MM.1S (cell line): ENCODE measurements around the gene HOXD11.

ENCODE experiments used
- DNase-seq: peaks from one replicate; pipeline ENCODE4 v3.0.0-alpha.2; 2015
- H2AFZ ChIP-seq: fragments of 300-600 bp; sonication (generic); 2 replicates; pipeline ENCODE4 v1.6.0; 2016; ENCODE audit warnings: antibody characterized with exemption, low read length
- H3F3A ChIP-seq: fragments of 300-600 bp; sonication (generic); 2 replicates; pipeline ENCODE4 v1.6.1; 2016; ENCODE audit warnings: mild to moderate bottlenecking, antibody characterized with exemption, low read length, moderate library complexity, mixed read lengths; ENCODE audit not compliant: insufficient read depth
- H3K27ac ChIP-seq: fragments of 300-600 bp; sonication (generic); 2 replicates; pipeline ENCODE4 v1.5.1; 2016; ENCODE audit warnings: mild to moderate bottlenecking, low read length
- H3K27me3 ChIP-seq: fragments of 300-600 bp; sonication (generic); replicated peaks from 2 replicates; pipeline ENCODE4 v1.6.0; 2016; ENCODE audit warnings: low read length; ENCODE audit not compliant: insufficient read depth
- H3K36me3 ChIP-seq: fragments of 300-600 bp; sonication (generic); replicated peaks from 2 replicates; pipeline ENCODE4 v1.6.1; 2016; ENCODE audit warnings: mild to moderate bottlenecking, low read length, mixed read lengths; ENCODE audit not compliant: insufficient read depth
- H3K4me1 ChIP-seq: fragments of 300-600 bp; sonication (generic); 2 replicates; pipeline ENCODE4 v1.6.1; 2016; ENCODE audit warnings: low read length, mixed read lengths
- H3K4me2 ChIP-seq: fragments of 300-600 bp; sonication (generic); 2 replicates; pipeline ENCODE4 v1.6.0; 2016; ENCODE audit warnings: low read depth, low read length
- H3K4me3 ChIP-seq: fragments of 300-600 bp; sonication (generic); 2 replicates; pipeline ENCODE4 v1.5.1; 2016; ENCODE audit warnings: low read length, mixed read lengths
- H3K79me2 ChIP-seq: fragments of 300-600 bp; sonication (generic); 2 replicates; pipeline ENCODE4 v1.6.1; 2016; ENCODE audit warnings: mixed run types, low read length, mixed read lengths
- H3K9ac ChIP-seq: fragments of 300-600 bp; sonication (generic); 2 replicates; pipeline ENCODE4 v1.6.1; 2016; ENCODE audit warnings: low read length, mixed read lengths
- H3K9me2 ChIP-seq: fragments of 300-600 bp; sonication (generic); replicated peaks from 2 replicates; pipeline ENCODE4 v1.6.1; 2016; ENCODE audit warnings: mild to moderate bottlenecking, low read length, mixed read lengths; ENCODE audit not compliant: insufficient read depth
- H3K9me3 ChIP-seq: fragments of 300-600 bp; sonication (generic); replicated peaks from 2 replicates; pipeline ENCODE4 v1.6.1; 2016; ENCODE audit warnings: mild to moderate bottlenecking, low read length, mixed read lengths; ENCODE audit not compliant: insufficient read depth
- H4K20me1 ChIP-seq: fragments of 300-600 bp; sonication (generic); 2 replicates; pipeline ENCODE4 v1.6.1; 2016; ENCODE audit warnings: mild to moderate bottlenecking, low read length, moderate library complexity, mixed read lengths; ENCODE audit not compliant: insufficient read depth
- EZH2 ChIP-seq: fragments of 300-600 bp; sonication (generic); optimal IDR thresholded peaks from 2 replicates; pipeline ENCODE3; 2017; ENCODE audit warnings: low read depth, mild to moderate bottlenecking, antibody characterized with exemption, low read length, mixed read lengths
- EZH2phosphoT487 ChIP-seq: fragments of 300-600 bp; sonication (generic); IDR thresholded peaks from 2 replicates; pipeline ENCODE4 v1.6.1; 2018; ENCODE audit warnings: antibody characterized with exemption, low read length
- TF ChIP-seq, protein P1 (sequence below): fragments of 300-600 bp; sonication (generic); IDR thresholded peaks from 2 replicates; pipeline ENCODE4 v1.5.1; 2016; ENCODE audit warnings: antibody characterized with exemption, low read length, mixed read lengths

HOXD11 gene

DNA sequence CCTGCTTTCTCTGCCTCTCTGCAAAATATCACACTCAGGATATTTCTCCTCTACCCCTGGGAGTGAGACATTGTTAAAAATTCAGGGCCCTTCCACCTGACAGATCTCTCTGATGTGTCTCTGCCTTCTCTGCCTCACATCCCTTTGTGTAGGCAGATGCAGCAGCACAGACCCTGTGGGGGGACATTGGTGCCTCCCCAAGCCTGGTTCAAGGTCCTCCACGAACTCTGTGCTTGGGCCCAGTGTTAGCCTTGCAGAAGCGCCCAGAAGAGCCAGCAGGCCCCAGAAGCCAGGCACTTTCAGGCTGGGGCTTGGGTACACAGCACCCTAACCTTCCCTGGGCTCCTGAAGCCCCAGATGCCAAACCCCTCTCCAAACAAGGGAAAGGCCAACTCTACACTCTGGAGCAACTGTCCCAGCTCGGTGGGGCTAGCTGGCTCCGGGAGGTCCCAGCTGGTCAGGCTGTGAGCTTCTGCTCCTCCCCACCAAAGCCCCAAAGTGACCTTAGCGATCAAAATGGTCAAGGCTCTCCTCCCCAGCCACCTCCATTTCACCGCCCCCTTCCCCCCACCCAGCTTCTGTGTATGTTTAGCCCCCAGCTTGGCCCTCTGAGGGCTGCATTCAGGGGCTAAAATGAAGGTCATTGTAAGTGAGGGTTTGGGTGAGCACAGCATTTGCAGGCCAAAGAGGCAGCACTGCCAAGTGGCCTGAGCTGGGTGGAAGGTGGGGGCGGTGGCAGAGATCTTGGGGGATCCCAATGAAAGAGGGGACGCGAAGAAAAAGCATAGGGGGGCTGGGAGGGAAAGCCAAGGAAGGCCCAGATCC, 18.1 kb downstream of the HOXD11 start:
- Histone ChIP-seq H3K27me3 (peaks cover 28% of the 10 kb centered on the region), H3K36me3 (no peaks in the 10 kb centered on the region), H2AFZ (no peak overlapping the region), H3K4me1 (no peaks in the 10 kb centered on the region), H3F3A (no peaks in the 10 kb centered on the region), H3K9me2 (no peaks in the 10 kb centered on the region), H3K9me3 (no peaks in the 10 kb centered on the region), H3K4me3 (no peak overlapping the region), H4K20me1 (no peaks in the 10 kb centered on the region), H3K79me2 (no peaks in the 10 kb centered on the region), H3K9ac (no peak overlapping the region), H3K4me2 (no peak overlapping the region), H3K27ac (no peak overlapping the region)
- no peak for DNase-seq
- TF ChIP-seq, protein P1, sequence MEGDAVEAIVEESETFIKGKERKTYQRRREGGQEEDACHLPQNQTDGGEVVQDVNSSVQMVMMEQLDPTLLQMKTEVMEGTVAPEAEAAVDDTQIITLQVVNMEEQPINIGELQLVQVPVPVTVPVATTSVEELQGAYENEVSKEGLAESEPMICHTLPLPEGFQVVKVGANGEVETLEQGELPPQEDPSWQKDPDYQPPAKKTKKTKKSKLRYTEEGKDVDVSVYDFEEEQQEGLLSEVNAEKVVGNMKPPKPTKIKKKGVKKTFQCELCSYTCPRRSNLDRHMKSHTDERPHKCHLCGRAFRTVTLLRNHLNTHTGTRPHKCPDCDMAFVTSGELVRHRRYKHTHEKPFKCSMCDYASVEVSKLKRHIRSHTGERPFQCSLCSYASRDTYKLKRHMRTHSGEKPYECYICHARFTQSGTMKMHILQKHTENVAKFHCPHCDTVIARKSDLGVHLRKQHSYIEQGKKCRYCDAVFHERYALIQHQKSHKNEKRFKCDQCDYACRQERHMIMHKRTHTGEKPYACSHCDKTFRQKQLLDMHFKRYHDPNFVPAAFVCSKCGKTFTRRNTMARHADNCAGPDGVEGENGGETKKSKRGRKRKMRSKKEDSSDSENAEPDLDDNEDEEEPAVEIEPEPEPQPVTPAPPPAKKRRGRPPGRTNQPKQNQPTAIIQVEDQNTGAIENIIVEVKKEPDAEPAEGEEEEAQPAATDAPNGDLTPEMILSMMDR: no peak
- TF ChIP-seq EZH2 (no peak), EZH2phosphoT487 (no peak)

DNA sequence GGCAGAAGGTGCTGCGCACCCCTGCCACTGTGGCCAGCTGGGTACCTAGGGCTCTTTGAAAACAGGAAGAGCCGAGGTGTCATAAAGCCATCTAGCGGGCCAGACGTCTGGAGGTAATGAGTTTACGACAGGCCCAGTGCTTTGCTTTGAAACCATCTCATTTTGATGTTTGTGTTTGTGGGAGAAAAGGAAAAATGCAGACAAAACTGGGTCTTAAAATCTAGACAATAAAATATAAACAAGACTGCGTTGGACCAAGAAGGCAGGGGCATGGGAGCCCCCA, 18.6 kb downstream of the HOXD11 start:
- Histone ChIP-seq H3K9ac (no peak overlapping the region), H3K4me2 (no peak overlapping the region), H3K4me1 (no peaks in the 10 kb centered on the region), H3K9me3 (no peaks in the 10 kb centered on the region), H3K79me2 (no peaks in the 10 kb centered on the region), H4K20me1 (no peaks in the 10 kb centered on the region), H3K27ac (no peak overlapping the region), H3F3A (no peaks in the 10 kb centered on the region), H3K27me3 (peaks cover 28% of the 10 kb centered on the region), H3K9me2 (no peaks in the 10 kb centered on the region), H3K4me3 (no peak overlapping the region), H3K36me3 (no peaks in the 10 kb centered on the region), H2AFZ (no peak overlapping the region)
- DNase-seq: no peak
- TF ChIP-seq EZH2 (no peak), EZH2phosphoT487 (no peak)

DNA sequence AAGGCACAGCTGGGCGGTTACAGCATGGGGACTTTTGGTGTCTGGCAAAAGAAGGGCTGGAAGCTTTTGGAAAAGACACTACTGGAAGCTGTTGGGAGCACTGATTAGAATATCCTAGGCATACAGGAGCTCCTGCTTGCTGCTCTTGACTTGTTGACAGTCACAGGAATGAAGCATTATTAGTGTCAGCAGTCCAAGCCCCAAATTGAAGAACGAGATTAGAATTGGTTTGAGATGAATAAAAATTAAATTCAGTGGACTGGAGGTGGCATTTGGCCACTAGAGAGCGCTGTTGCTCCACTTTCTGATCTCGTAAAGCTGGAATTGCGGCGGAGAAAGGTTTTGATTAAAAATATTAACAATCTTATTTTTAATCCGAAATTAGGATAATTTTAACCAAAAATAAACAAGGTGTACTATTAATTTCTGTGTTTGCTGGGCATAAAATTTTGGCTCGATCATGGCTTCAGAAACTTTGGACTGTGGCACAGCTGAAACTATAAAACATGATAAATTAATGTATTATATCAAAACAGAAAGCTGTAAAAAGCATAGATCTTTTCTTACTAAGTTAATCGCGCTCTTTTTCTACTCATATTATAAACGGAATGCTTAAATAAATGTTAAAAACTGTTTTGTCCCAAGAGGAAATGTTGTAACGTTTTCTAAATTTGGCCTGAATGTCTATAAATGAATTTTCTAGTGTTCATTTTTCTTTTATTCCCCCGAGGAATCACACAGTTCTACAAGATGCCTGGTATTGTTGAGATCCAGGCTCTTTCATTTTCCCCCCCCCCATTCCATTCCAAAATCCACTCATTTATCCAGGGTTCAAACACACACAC, 20.1 kb downstream of the HOXD11 start:
- H3K27me3 ChIP-seq: peaks cover 33% of the 10 kb centered on the region
- H3K9me2 ChIP-seq: no peaks in the 10 kb centered on the region
- H3K4me1 ChIP-seq: no peaks in the 10 kb centered on the region
- H3K79me2 ChIP-seq: no peaks in the 10 kb centered on the region
- H3K9ac ChIP-seq: no peak overlapping the region
- DNase-seq: peak; percentile 65
- no peaks in the 10 kb centered on the region for H4K20me1 ChIP-seq
- H3K27ac ChIP-seq: no peak overlapping the region
- H3K36me3 ChIP-seq: no peaks in the 10 kb centered on the region
- H3K4me2 ChIP-seq: peak overlapping the region; percentile 23; the same call in 1 of the 2 replicates
- no peak overlapping the region for H3K4me3 ChIP-seq
- TF ChIP-seq EZH2: no peak
- no peak for TF ChIP-seq EZH2phosphoT487
- TF ChIP-seq, protein P1: peak; percentile 80
- no peaks in the 10 kb centered on the region for H3F3A ChIP-seq
- no peak overlapping the region for H2AFZ ChIP-seq
- no peaks in the 10 kb centered on the region for H3K9me3 ChIP-seq

DNA sequence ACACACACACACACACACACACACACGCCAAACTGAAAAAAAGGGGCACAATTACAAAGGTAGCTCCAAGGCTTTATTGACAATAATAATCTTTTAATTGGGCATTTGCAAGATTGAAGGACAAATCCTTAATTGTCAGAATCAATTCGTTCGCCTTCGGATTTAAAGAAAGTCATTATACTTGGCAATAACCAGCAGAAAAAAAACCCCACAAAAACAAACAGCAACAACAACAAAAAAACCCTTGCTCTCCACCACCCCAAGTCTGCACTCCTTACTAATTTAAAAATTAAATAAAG, 20.6 kb downstream of the HOXD11 start:
- H3K9ac ChIP-seq: no peak overlapping the region
- H3K27ac ChIP-seq: no peak overlapping the region
- H3K4me2 ChIP-seq: no peak overlapping the region
- no peaks in the 10 kb centered on the region for H3K79me2 ChIP-seq
- TF ChIP-seq EZH2 (no peak), EZH2phosphoT487 (no peak)
- TF ChIP-seq, protein P1: no peak
- no peaks in the 10 kb centered on the region for H3K9me2 ChIP-seq
- DNase-seq: no peak
- no peaks in the 10 kb centered on the region for H3F3A ChIP-seq
- H3K4me3 ChIP-seq: no peak overlapping the region
- peaks cover 33% of the 10 kb centered on the region for H3K27me3 ChIP-seq
- H4K20me1 ChIP-seq: no peaks in the 10 kb centered on the region
- H2AFZ ChIP-seq: no peak overlapping the region
- H3K9me3 ChIP-seq: no peaks in the 10 kb centered on the region
- no peaks in the 10 kb centered on the region for H3K4me1 ChIP-seq
- no peaks in the 10 kb centered on the region for H3K36me3 ChIP-seq
